SKM-1 treated with dmso at 0.1 percent for 144 hours (cell line): ENCODE results near the gene MAGI2.

ENCODE experiments used
- DNase-seq: peaks from one replicate; lab custom pipeline; 2025; ENCODE audit not compliant: unreplicated experiment; lab: John Stamatoyannopoulos, UW

The MAGI2 gene

GRCh38 chr7:79453558-79454360, at the start of gene MAGI2:
TSS of gene MAGI2 (minus strand) at chr7:79453667. CDS start at chr7:79453320, 347 bp downstream.
- DNase-seq = peak; percentile 26

- DNase-seq = no peak
These were observed 48.7 kb upstream of the MAGI2 start for GRCh38 chr7:79502151-79502550.

DNA sequence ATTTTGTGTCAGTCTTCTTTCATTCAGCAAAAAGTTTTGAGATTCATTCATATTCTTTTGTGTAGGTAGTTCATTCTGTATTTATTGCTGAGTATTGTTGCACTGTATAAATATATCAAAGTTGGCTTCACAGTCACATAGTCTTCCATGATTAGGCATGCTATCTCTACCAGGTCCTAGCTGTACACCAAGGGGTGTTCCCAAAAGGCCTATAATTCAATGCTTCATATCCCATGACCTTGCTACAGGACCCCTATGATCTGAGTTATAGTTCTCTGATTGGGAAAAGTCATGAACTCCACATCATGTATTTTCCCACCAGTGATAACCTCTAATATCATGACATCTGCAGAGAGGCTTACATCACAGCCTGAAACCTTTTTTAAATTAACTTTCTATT, 47.3 kb upstream of the MAGI2 start:
- DNase-seq = no peak

DNA sequence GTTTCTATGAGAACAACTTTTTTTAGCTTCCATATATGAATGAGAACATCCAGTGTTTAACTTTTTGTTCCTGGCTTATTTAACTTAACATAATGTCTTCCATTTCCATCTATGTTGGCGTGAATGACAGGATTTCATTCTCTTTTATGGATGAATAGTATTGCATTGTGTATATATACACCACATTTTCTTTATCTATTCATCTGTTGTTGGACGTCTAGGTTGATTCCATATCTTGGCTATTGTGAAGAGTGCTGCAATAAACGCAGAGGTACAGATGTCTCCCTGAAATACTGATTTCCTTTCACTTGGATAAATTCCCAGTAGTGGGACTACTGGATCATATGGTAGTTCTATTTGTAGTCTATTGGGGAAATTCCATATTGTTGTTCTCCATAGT, 44.3 kb upstream of the MAGI2 start:
- DNase-seq = no peak

DNA sequence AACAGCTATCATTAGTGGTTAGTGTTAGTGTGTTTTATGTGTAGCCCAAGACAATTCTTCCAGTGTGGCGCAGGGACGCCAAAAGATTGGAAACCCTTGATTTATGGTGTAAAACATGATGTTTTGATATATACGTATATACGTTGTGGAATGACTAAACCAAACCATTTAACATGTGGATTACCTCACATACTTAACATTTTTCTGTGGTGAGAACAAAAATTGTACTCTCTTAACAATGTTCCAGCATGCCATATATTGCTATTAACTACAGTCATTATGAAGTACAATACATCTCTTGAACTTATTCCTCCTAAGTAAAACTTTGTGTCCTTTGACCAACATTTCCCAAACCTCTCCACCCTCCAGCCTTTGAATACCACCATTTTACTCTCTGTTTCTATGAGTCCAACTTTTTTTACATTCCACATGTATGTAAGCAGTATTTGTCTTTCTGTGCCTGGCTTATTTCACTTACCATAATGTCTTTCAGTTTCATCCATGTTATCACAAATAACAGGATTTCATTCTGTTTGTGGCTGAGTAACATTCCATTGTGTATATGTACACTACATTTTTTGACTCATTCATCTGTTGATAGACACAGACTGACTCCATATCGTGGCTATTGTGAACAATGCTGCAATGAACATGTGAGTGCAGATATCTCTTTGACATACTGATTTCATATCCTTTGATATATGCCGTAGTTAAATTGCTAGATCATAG, 42.2 kb upstream of the MAGI2 start:
- DNase-seq = no peak

- DNase-seq = no peak
These were observed 40.6 kb upstream of the MAGI2 start for GRCh38 chr7:79494046-79494445.

DNA sequence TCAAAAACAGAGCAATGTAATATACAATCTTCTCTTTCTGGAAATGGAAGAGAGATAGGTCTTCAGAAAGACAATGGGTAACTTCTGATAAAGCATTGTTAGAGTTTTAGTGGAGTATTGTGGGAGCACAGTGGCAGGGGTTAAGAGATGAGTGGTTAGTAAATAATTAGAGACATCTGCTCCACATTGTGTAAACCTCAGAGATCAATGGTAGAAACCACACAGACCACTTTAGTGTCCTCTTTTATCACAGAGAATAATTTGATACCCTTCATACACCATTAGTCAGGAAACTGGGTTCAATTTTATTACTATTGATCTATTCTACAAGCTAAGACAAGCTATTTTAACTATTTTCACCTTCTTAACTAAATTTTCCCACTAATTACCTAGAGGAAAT, 35.9 kb upstream of the MAGI2 start:
- no peak for DNase-seq

- DNase-seq = no peak
These were observed 24.9 kb upstream of the MAGI2 start for GRCh38 chr7:79478386-79478785.

DNA sequence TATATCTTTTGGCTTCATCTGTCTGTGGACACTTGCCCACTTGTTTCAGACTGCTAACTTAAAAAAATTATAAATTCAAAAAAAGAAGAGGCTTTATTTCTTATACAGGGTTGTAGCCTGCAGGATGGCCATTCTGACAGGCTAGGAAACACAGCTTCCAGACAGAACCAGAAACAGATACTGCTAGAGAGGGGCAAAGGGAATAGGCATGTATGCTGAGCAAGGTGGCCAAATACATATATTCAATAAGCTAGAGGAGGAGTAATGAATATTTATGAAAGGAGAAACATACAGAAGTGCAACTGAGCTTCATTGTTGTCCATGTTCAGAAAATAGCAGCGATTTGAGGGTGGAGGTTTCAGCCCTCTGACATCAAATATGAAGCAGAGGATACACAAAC, 22.0 kb upstream of the MAGI2 start:
- DNase-seq = no peak

DNA sequence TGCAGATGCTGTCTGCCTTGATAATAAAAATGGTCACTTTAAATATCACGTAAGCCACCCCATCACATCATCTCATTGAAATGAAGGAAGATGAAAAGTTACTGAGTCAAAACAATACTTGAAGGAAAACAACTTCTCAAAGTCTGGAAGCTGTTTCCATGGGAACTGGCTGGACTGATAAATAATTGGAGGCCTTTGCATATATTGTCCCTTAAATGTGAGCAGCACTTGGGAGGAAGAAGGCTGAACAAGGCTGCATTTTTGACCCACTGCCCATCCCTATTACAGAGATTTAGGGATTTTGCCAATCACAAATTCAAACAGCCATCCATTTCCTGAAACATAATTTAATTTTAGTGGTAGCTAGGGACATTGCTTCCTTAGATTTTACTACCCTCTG, 18.2 kb upstream of the MAGI2 start:
- no peak for DNase-seq

- no peak for DNase-seq
These were observed 17.8 kb upstream of the MAGI2 start for GRCh38 chr7:79471283-79471682.

GRCh38 chr7:79465551-79465950, 12.1 kb upstream of the MAGI2 start:
- DNase-seq = no peak

- no peak for DNase-seq
These were observed 10.6 kb upstream of the MAGI2 start for GRCh38 chr7:79464051-79464450.

GRCh38 chr7:79462390-79462789, 8.9 kb upstream of the MAGI2 start:
- no peak for DNase-seq

DNA sequence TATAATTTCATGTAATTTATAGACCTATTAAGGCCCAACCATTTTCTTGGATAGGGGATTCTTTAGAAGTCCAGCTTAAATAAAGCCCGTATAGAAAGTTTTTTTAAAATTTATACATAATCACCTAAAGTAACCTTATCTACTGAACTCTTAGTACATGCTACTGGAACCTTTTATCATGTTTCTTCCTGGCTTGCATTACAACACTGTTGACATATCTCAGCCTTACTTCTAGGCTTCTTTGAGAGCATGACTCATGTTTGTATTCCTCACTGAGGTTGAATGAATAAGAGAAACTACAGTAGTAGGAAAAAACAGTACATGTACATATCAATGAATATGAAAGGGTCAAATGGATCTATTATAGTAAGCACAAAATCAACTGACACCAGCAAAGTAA, 8.2 kb upstream of the MAGI2 start:
- no peak for DNase-seq

GRCh38 chr7:79459381-79459780, 5.9 kb upstream of the MAGI2 start:
- DNase-seq = no peak

- DNase-seq = no peak
These were observed 5.3 kb upstream of the MAGI2 start for GRCh38 chr7:79458796-79459195.

DNA sequence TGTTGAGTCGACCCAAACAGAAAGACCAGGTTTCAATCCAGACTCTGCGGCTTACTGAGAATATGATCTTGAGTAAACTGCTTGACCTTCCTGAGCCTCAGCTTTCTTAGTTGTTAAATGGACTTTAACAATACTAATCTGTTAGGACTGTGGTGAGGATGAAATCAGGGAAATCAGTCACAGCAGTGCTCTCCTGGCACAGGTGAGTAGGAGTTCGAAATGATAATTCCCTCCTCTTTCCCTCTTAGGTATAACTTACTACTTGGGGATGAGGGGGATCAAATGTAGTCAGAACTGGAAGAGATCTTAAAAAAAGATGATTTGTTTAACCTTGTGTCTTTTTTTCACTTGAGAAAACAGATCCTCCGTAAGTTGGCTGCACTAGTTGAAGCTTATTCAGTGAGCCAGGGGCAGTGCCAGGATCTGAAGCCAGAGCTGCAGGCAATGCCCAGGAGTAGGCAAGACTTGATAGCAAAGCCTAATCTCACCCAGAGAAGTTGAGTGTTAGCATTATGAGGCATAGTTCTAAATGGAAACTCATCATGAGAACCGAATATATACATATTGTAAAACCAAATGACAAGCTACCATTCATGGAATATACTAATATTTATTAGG, 1.8 kb upstream of the MAGI2 start:
- no peak for DNase-seq

DNA sequence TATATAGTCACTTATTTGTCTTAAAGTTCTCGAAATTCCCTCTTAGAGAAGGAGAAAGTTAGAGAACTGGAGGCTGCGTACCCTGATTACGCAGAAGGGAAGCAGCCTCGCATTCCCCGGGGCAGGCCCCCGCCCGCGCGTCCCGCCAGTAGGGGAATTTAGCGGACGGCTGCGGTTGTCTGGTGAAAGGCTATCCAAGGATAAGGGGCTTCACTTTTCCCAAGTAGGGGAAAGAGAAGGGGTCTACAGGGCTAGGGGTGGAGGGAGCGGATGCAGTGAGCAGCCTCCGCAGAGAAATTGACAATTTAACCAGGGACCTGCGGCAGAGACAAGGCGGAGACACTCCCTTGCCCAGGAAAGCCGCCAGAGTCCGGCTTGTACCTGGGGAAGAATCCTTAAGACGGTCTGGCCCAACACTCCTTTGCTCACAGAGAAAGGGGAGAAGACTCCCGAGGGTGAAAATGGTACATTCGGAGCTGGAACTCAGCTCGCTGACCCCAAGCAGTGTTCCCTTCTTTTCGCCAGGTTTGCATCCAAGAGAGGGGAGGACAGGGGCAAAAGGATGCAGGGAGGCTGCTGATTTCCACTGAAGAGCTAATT, 994 bp upstream of the MAGI2 start:
- DNase-seq = no peak

GRCh38 chr7:79453266-79453557, 255 bp downstream of the MAGI2 start:
- DNase-seq = no peak

DNA sequence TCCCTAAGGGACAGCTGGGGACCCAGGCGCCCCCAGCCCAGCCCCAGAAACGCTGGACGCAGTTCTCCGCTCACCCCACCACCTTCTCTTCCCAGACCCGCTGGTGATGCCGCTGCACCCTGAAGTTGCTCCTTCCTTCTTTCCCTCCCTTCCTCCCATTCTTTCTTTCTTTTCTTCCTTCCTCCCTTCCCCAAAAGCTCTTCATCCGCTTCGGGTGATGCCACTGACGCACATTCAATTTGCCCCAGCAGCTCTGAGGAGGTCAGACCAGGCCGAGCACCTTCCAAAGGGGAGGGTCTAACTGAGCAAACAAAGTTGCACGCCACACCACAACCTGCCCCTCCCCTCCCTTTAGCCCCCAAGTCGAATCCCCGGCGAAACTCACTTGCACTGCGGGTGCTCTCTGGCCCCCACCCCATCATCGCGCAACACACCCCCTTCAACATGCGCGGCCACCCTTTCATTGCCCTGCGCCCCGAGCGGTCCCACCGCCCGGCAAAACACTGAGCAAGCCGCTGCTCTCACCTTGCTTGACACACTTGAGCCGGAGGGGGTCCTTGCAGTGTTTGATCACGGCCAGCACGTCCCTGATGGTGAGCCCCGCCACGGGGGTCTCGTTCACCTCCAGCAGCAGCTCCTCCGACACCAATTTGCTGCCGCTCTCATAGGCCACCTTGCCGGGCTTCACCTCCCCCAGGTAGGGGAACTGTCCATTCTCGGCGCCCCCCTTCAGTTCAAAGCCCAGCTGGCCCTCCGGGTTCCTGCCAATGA, 787 bp downstream of the MAGI2 start:
- DNase-seq = no peak
